IMR-90 (cell line): ENCODE data around the gene ATXN1. TPM values are rescaled to one million over a fixed set of nuclear protein-coding genes. Genes with fewer than 3 reads are reported as not detected.
A peak's percentile ranks its signal among the peaks of the same experiment; 100 is the strongest.

ENCODE experiments used
- ATAC-seq: fragments of 200-7000 bp; cut with Tn5 transposase; 2 replicates; pipeline ENCODE4 v1.9.1; 2020; ENCODE audit warnings: low read depth, mild to moderate bottlenecking, moderate library complexity
- BruUV-seq: library from RNA; stranded (reverse); fragments of 400-500 nt; replicated peaks from 2 replicates; lab custom pipeline; 2021; lab: Mats Ljungman, UMichigan
- CTCF ChIA-PET: fragments of 300-600 bp; formaldehyde crosslinking; extraction: SDS; loops from one replicate; lab custom pipeline; 2021; ENCODE audit warnings: antibody characterized with exemption; lab: Yijun Ruan, JAX
- POLR2A ChIA-PET: fragments of 300-600 bp; sonication (Branson Sonifier 250); formaldehyde crosslinking; loops from one replicate; lab custom pipeline; 2022; ENCODE audit warnings: antibody characterized with exemption; ENCODE audit not compliant: unreplicated experiment; lab: Charles Lee
- DNase-seq: peaks from one replicate; pipeline ENCODE4 v3.0.0; 2013
- H2AFZ ChIP-seq: replicated peaks from 2 replicates; pipeline ENCODE3; 2013; ENCODE audit warnings: low read length, mild to moderate bottlenecking; ENCODE audit not compliant: poor library complexity
- H2AK5ac ChIP-seq: 2 replicates; pipeline ENCODE4 v1.6.1; 2013; ENCODE audit warnings: low read depth, low read length, inconsistent platforms
- H2AK9ac ChIP-seq: replicated peaks from 2 replicates; pipeline ENCODE3; 2013; ENCODE audit warnings: mild to moderate bottlenecking, low read depth, low read length, moderate library complexity; ENCODE audit not compliant: poor library complexity
- H2BK120ac ChIP-seq: 2 replicates; pipeline ENCODE4 v1.6.1; 2013; ENCODE audit warnings: low read depth, low read length, inconsistent platforms
- H2BK15ac ChIP-seq: 3 replicates; pipeline ENCODE4 v1.6.1; 2013; ENCODE audit warnings: low read depth, low read length, inconsistent platforms
- H2BK20ac ChIP-seq: 2 replicates; pipeline ENCODE4 v1.6.1; 2013; ENCODE audit warnings: low read depth, mild to moderate bottlenecking, inconsistent platforms, low read length, moderate library complexity
- H2BK5ac ChIP-seq: 2 replicates; pipeline ENCODE4 v1.6.1; 2013; ENCODE audit warnings: mild to moderate bottlenecking, low read depth, low read length, inconsistent platforms; ENCODE audit not compliant: poor library complexity, severe bottlenecking
- H3K14ac ChIP-seq: replicated peaks from 2 replicates; pipeline ENCODE4 v1.6.1; 2013; ENCODE audit warnings: low read depth, low read length, inconsistent platforms
- H3K18ac ChIP-seq: 2 replicates; pipeline ENCODE4 v1.6.1; 2013; ENCODE audit warnings: low read depth, low read length, control low read depth
- H3K23ac ChIP-seq: 2 replicates; pipeline ENCODE4 v1.6.1; 2013; ENCODE audit warnings: low read depth, low read length, inconsistent platforms
- H3K27ac ChIP-seq: 2 replicates; pipeline ENCODE4 v1.5.1; 2013; ENCODE audit warnings: mild to moderate bottlenecking, control low read depth, low read length; ENCODE audit not compliant: insufficient read depth
- H3K27me3 ChIP-seq: 2 replicates; pipeline ENCODE4 v1.6.1; 2013; ENCODE audit warnings: low read length; ENCODE audit not compliant: control insufficient read depth, insufficient read depth
- H3K36me3 ChIP-seq: 2 replicates; pipeline ENCODE4 v1.6.1; 2013; ENCODE audit warnings: low read length, mixed read lengths; ENCODE audit not compliant: control insufficient read depth, insufficient read depth
- H3K4ac ChIP-seq: 2 replicates; pipeline ENCODE4 v1.6.1; 2013; ENCODE audit warnings: low read depth, low read length, inconsistent platforms
- H3K4me1 ChIP-seq: 2 replicates; pipeline ENCODE4 v1.6.1; 2013; ENCODE audit warnings: low read length, mixed read lengths; ENCODE audit not compliant: control insufficient read depth, insufficient read depth
- H3K4me2 ChIP-seq: 2 replicates; pipeline ENCODE4 v1.6.1; 2013; ENCODE audit warnings: low read depth, mild to moderate bottlenecking, control low read depth, low read length, moderate library complexity
- H3K4me3 ChIP-seq: 2 replicates; pipeline ENCODE4 v1.5.1; 2013; ENCODE audit warnings: low read depth, mild to moderate bottlenecking, control low read depth, low read length, moderate library complexity; ENCODE audit not compliant: insufficient read depth
- H3K56ac ChIP-seq: 2 replicates; pipeline ENCODE4 v1.6.1; 2013; ENCODE audit warnings: low read length, inconsistent platforms; ENCODE audit not compliant: insufficient read depth; ENCODE audit errors: extremely low read depth
- H3K79me1 ChIP-seq, 2 experiments: 2 replicates each; pipeline ENCODE4 v1.6.1; 2013; ENCODE audit warnings: low read length in 2 of 2, inconsistent platforms in 1 of 2, low read depth in 1 of 2
- H3K9ac ChIP-seq: 2 replicates; pipeline ENCODE4 v1.6.1; 2013; ENCODE audit warnings: low read depth, low read length, control low read depth
- H3K9me1 ChIP-seq: 2 replicates; pipeline ENCODE4 v1.6.1; 2013; ENCODE audit warnings: low read length, inconsistent platforms; ENCODE audit not compliant: insufficient read depth
- H3K9me3 ChIP-seq: 2 replicates; pipeline ENCODE4 v1.6.1; 2013; ENCODE audit warnings: low read length; ENCODE audit not compliant: control insufficient read depth, insufficient read depth
- H4K20me1 ChIP-seq: 2 replicates; pipeline ENCODE4 v1.6.1; 2013; ENCODE audit warnings: low read length, inconsistent platforms; ENCODE audit not compliant: insufficient read depth
- H4K5ac ChIP-seq: 2 replicates; pipeline ENCODE4 v1.6.1; 2013; ENCODE audit warnings: mild to moderate bottlenecking, low read depth, low read length, control low read depth
- H4K8ac ChIP-seq, 2 experiments: 2 replicates each; pipeline ENCODE4 v1.6.1; 2013; ENCODE audit warnings: low read depth in 2 of 2, low read length in 2 of 2, control low read depth in 1 of 2, inconsistent platforms in 1 of 2
- H4K91ac ChIP-seq: 2 replicates; pipeline ENCODE4 v1.6.1; 2013; ENCODE audit warnings: low read depth, low read length, inconsistent platforms; ENCODE audit not compliant: insufficient read depth
- CEBPB ChIP-seq: IDR thresholded peaks from 2 replicates; pipeline ENCODE4 v1.6.1; 2012; ENCODE audit warnings: low read depth, low read length, improper control_type of control experiment
- CTCF ChIP-seq: conservative IDR thresholded peaks from 2 replicates; pipeline ENCODE4 v1.5.1; 2012; ENCODE audit warnings: mild to moderate bottlenecking, low read depth, low read length, improper control_type of control experiment
- ELK1 ChIP-seq: fragments of 150-350 bp; IDR thresholded peaks from 2 replicates; pipeline ENCODE4 v1.6.1; 2016; ENCODE audit warnings: low read depth, mild to moderate bottlenecking, low read length, moderate library complexity, borderline replicate concordance
- NFE2L2 ChIP-seq: fragments of 150-350 bp; IDR thresholded peaks from 2 replicates; pipeline ENCODE4 v1.6.1; 2016; ENCODE audit warnings: low read depth, mild to moderate bottlenecking, low read length
- RAD21 ChIP-seq: IDR thresholded peaks from 2 replicates; pipeline ENCODE4 v1.6.1; 2012; ENCODE audit warnings: low read length, improper control_type of control experiment
- RFX5 ChIP-seq: IDR thresholded peaks from 2 replicates; pipeline ENCODE4 v1.8.0; 2012; ENCODE audit warnings: low read depth, mild to moderate bottlenecking, low read length, moderate library complexity
- USF2 ChIP-seq: fragments of 150-350 bp; IDR thresholded peaks from 2 replicates; pipeline ENCODE4 v1.6.1; 2017; ENCODE audit warnings: mild to moderate bottlenecking, antibody characterized with exemption, low read length, low read depth
- WGBS, 2 experiments: methylation state at CpG; one replicate each; pipeline versions ENCODE4 v1.1.5 to v1.1.7; 2013; ENCODE audit warnings: missing lambda C conversion rate in 2 of 2; ENCODE audit not compliant: insufficient read length in 1 of 2; ENCODE audit errors: extremely low coverage in 2 of 2; 5-methylcytosine and 5-hydroxymethylcytosine counted together
- dilution Hi-C: fragments of 300-500 bp; cut with HindIII; formaldehyde crosslinking; loops from one replicate; pipeline ENCODE4 v1.14.3; 2018; ENCODE audit warnings: low sequenced_read_pairs; ENCODE audit not compliant: unreplicated experiment
- in situ Hi-C: fragments of 300-500 bp; cut with MboI; formaldehyde crosslinking; loops from 3 replicates; pipeline ENCODE4 v1.14.3; 2019; ENCODE audit warnings: low sequenced_read_pairs, inconsistent platforms, mixed read lengths
- intact Hi-C: fragments of 100-400 bp; cut with micrococcal nuclease; formaldehyde crosslinking; loops from 2 replicates; pipeline ENCODE4 v1.10.0; 2022
- polyA plus RNA-seq, 3 experiments: library from polyadenylated mRNA; depleted of rRNA; stranded (reverse); fragments of >200 nt; gene quantifications; 2 replicates each; pipeline ENCODE4 v1.2.3, GENCODE V29; 2012; ENCODE audit warnings: low replicate concordance in 1 of 3
- total RNA-seq: library from RNA; depleted of rRNA; stranded (reverse); fragments of >200 nt; gene quantifications from 2 replicates; pipeline ENCODE4 v1.2.3, GENCODE V29; 2012

The ATXN1 gene
- total and polyA plus RNA-seq, 2 of the 4 experiments (the other 2 are of a cell fraction) = 7.3 to 11.1 TPM

- POLR2A ChIA-PET = no interaction called here
- Histone ChIP-seq H3K4me2 (peak overlapping the region; percentile 3; the same call in 1 of the 2 replicates), H3K14ac (peak overlapping the region; percentile 93), H3K4me3 (no peak overlapping the region), H4K20me1 (no peaks in the 10 kb centered on the region), H3K27ac (peak overlapping the region; percentile 98), H3K27me3 (no peaks in the 10 kb centered on the region), H2AFZ (peak overlapping the region; percentile 58), H3K56ac (peak overlapping the region; percentile 63), H2BK15ac (peak overlapping the region; percentile 98), H2BK5ac (peak overlapping the region; percentile 93), H3K79me1 (peaks cover 13 to 33% of the 10 kb centered on the region in 2 experiments; a peak in 3 of 4 replicates), H4K91ac (peak overlapping the region; percentile 98), H3K4ac (peak overlapping the region; percentile 96), H3K23ac (peak overlapping the region; percentile 96), H4K8ac (peak overlapping the region; percentile 90 to 96), H3K4me1 (peaks cover 21% of the 10 kb centered on the region), H3K18ac (peak overlapping the region; percentile 99), H2BK120ac (peak overlapping the region; percentile 97), H2AK5ac (peak overlapping the region; percentile 97), H3K36me3 (no peaks in the 10 kb centered on the region), H3K9me3 (peaks cover 5% of the 10 kb centered on the region), H3K9ac (0 out of 2 replicates have a peak overlapping the region, but pooled peaks have one; percentile 20), H2AK9ac (no peak overlapping the region), H4K5ac (peak overlapping the region; percentile 99), H3K9me1 (peaks cover 17% of the 10 kb centered on the region), H2BK20ac (peak overlapping the region; percentile 98)
- no TSS peak for BruUV-seq
- 33% methylated on average over 2 of the region's 8 CpGs; no CpG with 5 or more reads in 1 of the 2 experiments for WGBS, 2 experiments
- CTCF ChIA-PET = interaction anchor here (0.6 to 1.5 kb wide), 2 partner anchors 40 to 1059 kb away, joined by 3 to 4 read pairs; no protein-coding TSS in a partner anchor
- intact Hi-C loops = no loop called here
- ATAC-seq = peak; percentile 34
- in situ Hi-C loops = no loop called here
- peak; percentile 49 for DNase-seq
- dilution Hi-C loops = no loop called here
- peak; percentile 59; the same call in 1 of the 2 replicates for TF ChIP-seq CEBPB
- no peak for TF ChIP-seq RAD21
- no peak for TF ChIP-seq RFX5
- TF ChIP-seq NFE2L2 = no peak
- no peak for TF ChIP-seq ELK1
- no peak for TF ChIP-seq USF2
- no peak for TF ChIP-seq CTCF
Measured at GRCh38 chr6:16471222-16471909, 289.9 kb downstream of the ATXN1 start.
